WTC11 (cell line): ENCODE measurements around the gene IL2RA.

Experiments
- CTCF ChIP-seq: fragments of 200-600 bp; IDR thresholded peaks from 2 replicates; pipeline ENCODE4 v1.8.0; 2022; ENCODE audit warnings: antibody characterized with exemption
- E2F5 ChIP-seq: sonication (generic); formaldehyde crosslinking; IDR thresholded peaks from 2 replicates; pipeline ENCODE4 v1.8.1; 2022; ENCODE audit warnings: mild to moderate bottlenecking, moderate library complexity, missing genetic modification reagents
- KAT7 ChIP-seq: sonication (generic); formaldehyde crosslinking; IDR thresholded peaks from 2 replicates; pipeline ENCODE4 v1.8.1; 2023; ENCODE audit warnings: missing genetic modification reagents, mild to moderate bottlenecking, borderline replicate concordance
- PRDM15 ChIP-seq: sonication (generic); formaldehyde crosslinking; IDR thresholded peaks from 2 replicates; pipeline ENCODE4 v1.8.0; 2022; ENCODE audit warnings: missing genetic modification reagents
- PRRX2 ChIP-seq: fragments of 250-450 bp; sonication (Bioruptor Pico); IDR thresholded peaks from 2 replicates; pipeline ENCODE4 v1.8.0; 2021; ENCODE audit warnings: mild to moderate bottlenecking
- SP1 ChIP-seq: sonication (generic); formaldehyde crosslinking; conservative IDR thresholded peaks from 2 replicates; pipeline ENCODE4 v1.8.1; 2022; ENCODE audit warnings: missing genetic modification reagents
- USF2 ChIP-seq: sonication (generic); formaldehyde crosslinking; IDR thresholded peaks from 2 replicates; pipeline ENCODE4 v1.8.1; 2023; ENCODE audit warnings: mild to moderate bottlenecking, missing genetic modification reagents, moderate library complexity
- ZSCAN18 ChIP-seq: fragments of 250-450 bp; sonication (Bioruptor Pico); IDR thresholded peaks from 2 replicates; pipeline ENCODE4 v2.1.2; 2022; ENCODE audit warnings: mild to moderate bottlenecking, moderate library complexity

- TF ChIP-seq E2F5 (CRISPR knock-in tag) (no peak), SP1 (no peak), KAT7 (CRISPR knock-in tag) (no peak), PRRX2 (CRISPR knock-in tag) (no peak), ZSCAN18 (CRISPR knock-in tag) (no peak), CTCF (no peak), PRDM15 (CRISPR knock-in tag) (no peak), USF2 (no peak)
These were observed 13.7 kb downstream of the IL2RA start for GRCh38 chr10:6048281-6049030.
